SH-SY5Y (cell line): Measurements from ENCODE around the gene POC1B.

Experiments
- GATA2 ChIP-seq: IDR thresholded peaks from 2 replicates; pipeline ENCODE4 v1.6.1; 2011; ENCODE audit warnings: mild to moderate bottlenecking, low read depth, low read length
- GATA3 ChIP-seq: IDR thresholded peaks from 2 replicates; pipeline ENCODE4 v1.6.1; 2011; ENCODE audit warnings: low read depth, mild to moderate bottlenecking, low read length, moderate library complexity

DNA sequence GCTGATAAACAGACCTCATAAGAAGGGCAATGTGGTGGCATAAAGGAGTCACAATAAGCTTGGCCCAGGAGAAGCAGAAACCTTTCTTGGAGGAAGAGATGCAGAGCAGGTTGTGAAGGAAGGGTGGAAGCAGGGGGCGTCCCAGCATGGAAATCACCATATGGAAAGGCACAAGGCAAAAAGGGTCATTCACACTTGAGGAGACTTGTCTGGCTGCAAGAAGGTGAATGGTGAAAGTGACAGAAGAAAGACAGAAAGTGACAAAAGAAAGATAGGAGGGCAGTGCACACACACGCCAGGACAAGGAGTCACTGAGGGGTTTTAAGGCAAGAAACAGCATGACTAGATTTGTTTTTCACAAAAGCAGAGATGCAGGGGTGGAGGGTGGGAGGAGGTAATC is 39.6 kb downstream of the POC1B start:
- TF ChIP-seq GATA3 (no peak), GATA2 (no peak)
